ENCODE results near the gene CLSTN2. TPM values are rescaled to one million over a fixed set of nuclear protein-coding genes. Genes with fewer than 3 reads are reported as not detected.
A peak's percentile ranks its signal among the peaks of the same experiment; 100 is the strongest.

CLSTN2 gene
- 10 to 100 TPM in 1 of 2 donors, 1 to 10 TPM in 1; 3.5 to 60.3 TPM for total RNA-seq

GRCh38 chr3:139935016-139935865 lies at the start of gene CLSTN2:
CLSTN2 (plus strand) TSS chr3:139935185.
- Histone ChIP-seq H3K27me3 (replicated peaks; ENCODE audit: insufficient read depth) (no peaks in the 10 kb centered on the region), H3K36me3 (no peaks in the 10 kb centered on the region), H3K4me3 (peak within 1 kb of the TSS; percentile 18 to 27), H3K9me3 (no peaks in the 10 kb centered on the region), H3K4me1 (replicated peaks) (no peaks in the 10 kb centered on the region), H3K27ac (no peak within 1 kb of the TSS)
- intact Hi-C loops (cut with DNase I): loop anchor here (5.0 to 10.0 kb wide), 3 partner anchors 510 to 927 kb away; no protein-coding TSS in a partner anchor
- under 1% methylated on average over 87 of the region's 89 CpGs for WGBS
- TF ChIP-seq POLR2A (IDR thresholded peaks at IDR 0.05): no peak
- TF ChIP-seq, protein P1, sequence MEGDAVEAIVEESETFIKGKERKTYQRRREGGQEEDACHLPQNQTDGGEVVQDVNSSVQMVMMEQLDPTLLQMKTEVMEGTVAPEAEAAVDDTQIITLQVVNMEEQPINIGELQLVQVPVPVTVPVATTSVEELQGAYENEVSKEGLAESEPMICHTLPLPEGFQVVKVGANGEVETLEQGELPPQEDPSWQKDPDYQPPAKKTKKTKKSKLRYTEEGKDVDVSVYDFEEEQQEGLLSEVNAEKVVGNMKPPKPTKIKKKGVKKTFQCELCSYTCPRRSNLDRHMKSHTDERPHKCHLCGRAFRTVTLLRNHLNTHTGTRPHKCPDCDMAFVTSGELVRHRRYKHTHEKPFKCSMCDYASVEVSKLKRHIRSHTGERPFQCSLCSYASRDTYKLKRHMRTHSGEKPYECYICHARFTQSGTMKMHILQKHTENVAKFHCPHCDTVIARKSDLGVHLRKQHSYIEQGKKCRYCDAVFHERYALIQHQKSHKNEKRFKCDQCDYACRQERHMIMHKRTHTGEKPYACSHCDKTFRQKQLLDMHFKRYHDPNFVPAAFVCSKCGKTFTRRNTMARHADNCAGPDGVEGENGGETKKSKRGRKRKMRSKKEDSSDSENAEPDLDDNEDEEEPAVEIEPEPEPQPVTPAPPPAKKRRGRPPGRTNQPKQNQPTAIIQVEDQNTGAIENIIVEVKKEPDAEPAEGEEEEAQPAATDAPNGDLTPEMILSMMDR (IDR thresholded peaks at IDR 0.05): peak in 1 of 4 experiments; percentile 26
- TF ChIP-seq POLR2AphosphoS5 (IDR thresholded peaks at IDR 0.05): no peak
- DNase-seq (ENCODE audit: low spot score): peak; percentile 17

DNA sequence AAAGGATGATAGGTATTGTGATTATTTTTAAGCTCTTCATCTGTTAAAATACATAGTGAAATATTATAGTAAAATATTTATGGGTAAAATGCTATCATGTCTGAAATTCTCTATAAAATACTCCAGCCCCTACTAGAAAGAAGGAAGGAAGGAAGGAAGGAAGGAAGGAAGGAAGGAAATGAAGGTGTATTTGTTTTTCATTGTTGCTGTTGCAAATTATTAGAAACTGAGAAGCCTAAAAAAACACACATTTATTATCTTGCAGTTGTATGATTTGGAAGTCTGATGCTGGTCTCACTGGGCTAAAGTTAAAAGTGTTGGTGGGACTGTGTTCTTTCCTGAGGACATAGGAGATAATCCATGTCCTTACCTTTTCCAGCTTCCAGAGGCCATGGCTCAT lies 47.6 kb upstream of the CLSTN2 start:
- no peak for DNase-seq (ENCODE audit: low spot score)
- Histone ChIP-seq H3K27ac (no peak overlapping the region), H3K4me1 (replicated peaks) (no peaks in the 10 kb centered on the region), H3K36me3 (no peaks in the 10 kb centered on the region), H3K9me3 (no peaks in the 10 kb centered on the region), H3K27me3 (replicated peaks; ENCODE audit: insufficient read depth) (no peaks in the 10 kb centered on the region), H3K4me3 (no peak overlapping the region)
- intact Hi-C loops (cut with DNase I): no loop called here
- TF ChIP-seq POLR2A (IDR thresholded peaks at IDR 0.05) (no peak), POLR2AphosphoS5 (IDR thresholded peaks at IDR 0.05) (no peak)
- TF ChIP-seq, protein P1 (IDR thresholded peaks at IDR 0.05): no peak

GRCh38 chr3:139888561-139889140 lies 46.3 kb upstream of the CLSTN2 start:
- Histone ChIP-seq H3K27me3 (replicated peaks; ENCODE audit: insufficient read depth) (no peaks in the 10 kb centered on the region), H3K4me3 (no peak overlapping the region), H3K4me1 (replicated peaks) (no peaks in the 10 kb centered on the region), H3K36me3 (no peaks in the 10 kb centered on the region), H3K9me3 (no peaks in the 10 kb centered on the region), H3K27ac (no peak overlapping the region)
- TF ChIP-seq, protein P1 (IDR thresholded peaks at IDR 0.05): no peak
- TF ChIP-seq POLR2A (IDR thresholded peaks at IDR 0.05) (no peak), POLR2AphosphoS5 (IDR thresholded peaks at IDR 0.05) (no peak)
- 56% methylated on average over 2 of the region's 2 CpGs for WGBS
- no peak for DNase-seq (ENCODE audit: low spot score)
- intact Hi-C loops (cut with DNase I): no loop called here

- Histone ChIP-seq H3K4me3 (no peak overlapping the region), H3K9me3 (no peaks in the 10 kb centered on the region), H3K36me3 (no peaks in the 10 kb centered on the region), H3K4me1 (replicated peaks) (no peaks in the 10 kb centered on the region), H3K27ac (no peak overlapping the region), H3K27me3 (replicated peaks; ENCODE audit: insufficient read depth) (no peaks in the 10 kb centered on the region)
- no peak for DNase-seq (ENCODE audit: low spot score)
- WGBS: 47% methylated on average over 2 of the region's 2 CpGs
- intact Hi-C loops (cut with DNase I): no loop called here
- no peak for TF ChIP-seq POLR2A (IDR thresholded peaks at IDR 0.05)
- TF ChIP-seq, protein P1 (IDR thresholded peaks at IDR 0.05): no peak
Measured at GRCh38 chr3:139893267-139893962, 41.6 kb upstream of the CLSTN2 start.

Data from prostate gland (tissue), 2 donors.